Endothelial cell of umbilical vein (primary cell): ENCODE results near the gene THSD7A. TPM values are rescaled to one million over a fixed set of nuclear protein-coding genes. Genes with fewer than 3 reads are reported as not detected.

Experiments
- BruUV-seq: library from RNA; stranded (reverse); fragments of 400-500 nt; replicated peaks from 2 replicates; lab custom pipeline; 2021; lab: Mats Ljungman, UMichigan
- CTCF ChIA-PET: fragments of 300-600, 350-600 bp; sonication (Branson Sonifier 250); formaldehyde crosslinking; loops from one replicate; lab custom pipeline; 2021; ENCODE audit warnings: antibody characterized with exemption, inconsistent platforms; lab: Charles Lee
- POLR2A ChIA-PET: fragments of 300-600, 350-600 bp; sonication (Branson Sonifier 250); formaldehyde crosslinking; loops from one replicate; lab custom pipeline; 2021; ENCODE audit warnings: antibody characterized with exemption, inconsistent platforms; lab: Charles Lee
- DNase-seq: peaks from one replicate; pipeline ENCODE4 v3.0.0-alpha.2; 2011; ENCODE audit warnings: low read depth, low spot score
- FAIRE-seq: peaks from 2 replicates; lab custom pipeline; 2011; peaks lifted over from hg19 to GRCh38; lab: Jason Lieb, UNC
- H2AFZ ChIP-seq: 2 replicates; pipeline ENCODE4 v1.6.0; 2012; ENCODE audit warnings: low read depth, low read length, control low read depth, inconsistent platforms
- H3K27ac ChIP-seq: 2 replicates; pipeline ENCODE4 v1.5.1; 2011; ENCODE audit warnings: low read depth, mild to moderate bottlenecking, control low read depth, low read length, moderate library complexity; ENCODE audit not compliant: insufficient read depth
- H3K27me3 ChIP-seq, 2 experiments: 2 replicates each; pipeline versions ENCODE4 v1.6.0 to v1.6.1; 2011; ENCODE audit warnings: low read length in 2 of 2, mixed read lengths in 1 of 2; ENCODE audit not compliant: control insufficient read depth in 2 of 2, insufficient read depth in 2 of 2
- H3K36me3 ChIP-seq, 2 experiments: 2 replicates in 1 of 2; 3 replicates in 1 of 2; pipeline ENCODE4 v1.5.1; 2011; ENCODE audit warnings: low read length in 2 of 2, mild to moderate bottlenecking in 1 of 2, moderate library complexity in 1 of 2; ENCODE audit not compliant: control insufficient read depth in 2 of 2, insufficient read depth in 2 of 2; ENCODE audit errors: extremely low read depth in 1 of 2
- H3K4me1 ChIP-seq: 3 replicates; pipeline ENCODE4 v1.5.1; 2011; ENCODE audit warnings: mild to moderate bottlenecking, low read length; ENCODE audit not compliant: control insufficient read depth, insufficient read depth; ENCODE audit errors: extremely low read depth
- H3K4me2 ChIP-seq: 2 replicates; pipeline ENCODE4 v1.6.1; 2011; ENCODE audit warnings: low read length, control low read depth, mixed read lengths; ENCODE audit not compliant: insufficient read depth
- H3K4me3 ChIP-seq, 3 experiments: fragments of 200-600 bp in 1 of 3; sonication (generic), shearing (Covaris generic) in 1 of 3; replicated peaks in 1 of 3; 2 replicates each; pipeline ENCODE4 v1.5.1; 2011 to 2016; ENCODE audit warnings: control low read depth in 3 of 3, low read length in 3 of 3, mild to moderate bottlenecking in 2 of 3, inconsistent platforms in 1 of 3, low read depth in 1 of 3, moderate library complexity in 1 of 3; ENCODE audit not compliant: insufficient read depth in 1 of 3
- H3K79me2 ChIP-seq: 2 replicates; pipeline ENCODE4 v1.6.0; 2012; ENCODE audit warnings: low read length, inconsistent platforms; ENCODE audit not compliant: control insufficient read depth, insufficient read depth
- H3K9ac ChIP-seq: replicated peaks from 2 replicates; pipeline ENCODE3; 2011; ENCODE audit warnings: low read length, control low read depth; ENCODE audit not compliant: insufficient read depth; ENCODE audit errors: extremely low read depth
- H3K9me1 ChIP-seq: replicated peaks from 3 replicates; pipeline ENCODE4 v1.6.0; 2011; ENCODE audit warnings: mild to moderate bottlenecking, low read length; ENCODE audit not compliant: control insufficient read depth, insufficient read depth; ENCODE audit errors: extremely low read depth
- H3K9me3 ChIP-seq: replicated peaks from 2 replicates; pipeline ENCODE4 v1.5.1; 2012; ENCODE audit warnings: low read length, inconsistent platforms; ENCODE audit not compliant: control insufficient read depth, insufficient read depth
- H4K20me1 ChIP-seq: replicated peaks from 2 replicates; pipeline ENCODE3; 2011; ENCODE audit warnings: mild to moderate bottlenecking, low read length; ENCODE audit not compliant: control insufficient read depth, insufficient read depth; ENCODE audit errors: extremely low read depth
- CTCF ChIP-seq, 2 donors: IDR thresholded peaks; 1 replicate in 1 of 2; 2 replicates in 1 of 2; pipeline ENCODE4 v1.5.1; 2011; ENCODE audit warnings: low read length in 2 of 2, mild to moderate bottlenecking in 2 of 2, moderate library complexity in 2 of 2, control low read depth in 1 of 2, inconsistent platforms in 1 of 2, low read depth in 1 of 2; ENCODE audit not compliant: insufficient read depth in 1 of 2; ENCODE audit errors: extremely low read depth in 1 of 2
- EZH2 ChIP-seq: IDR thresholded peaks from 2 replicates; pipeline ENCODE4 v1.6.1; 2012; ENCODE audit warnings: borderline replicate concordance, low read depth, mild to moderate bottlenecking, moderate library complexity, low read length, inconsistent platforms; ENCODE audit not compliant: severe bottlenecking
- FOS ChIP-seq: IDR thresholded peaks from 2 replicates; pipeline ENCODE4 v1.6.1; 2011; ENCODE audit warnings: mild to moderate bottlenecking, low read length, moderate library complexity, borderline replicate concordance; ENCODE audit not compliant: insufficient read depth
- GATA2 ChIP-seq: IDR thresholded peaks from 2 replicates; pipeline ENCODE4 v1.7.0; 2011; ENCODE audit warnings: low read depth, mild to moderate bottlenecking, moderate library complexity, mixed read lengths, low read length; ENCODE audit not compliant: insufficient read length, insufficient read depth
- JUN ChIP-seq: IDR thresholded peaks from 2 replicates; pipeline ENCODE4 v1.6.1; 2011; ENCODE audit warnings: borderline replicate concordance, low read depth; ENCODE audit not compliant: insufficient read length, insufficient read depth
- MAX ChIP-seq: IDR thresholded peaks from 2 replicates; pipeline ENCODE4 v1.6.1; 2011; ENCODE audit not compliant: insufficient read depth, insufficient read length
- MYC ChIP-seq: IDR thresholded peaks from one replicate; pipeline ENCODE4 v1.6.1; 2011; ENCODE audit warnings: mild to moderate bottlenecking, low read depth, low read length
- POLR2A ChIP-seq: IDR thresholded peaks from 2 replicates; pipeline ENCODE4 v1.6.1; 2012; ENCODE audit warnings: low read depth, mild to moderate bottlenecking, control low read depth, low read length
- POLR2AphosphoS5 ChIP-seq: IDR thresholded peaks from 2 replicates; pipeline ENCODE4 v1.6.1; 2012; ENCODE audit warnings: low read depth, mild to moderate bottlenecking, control low read depth, low read length, moderate library complexity; ENCODE audit not compliant: insufficient read depth
- dilution Hi-C: fragments of 300-500 bp; cut with MboI; formaldehyde crosslinking; loops from one replicate; pipeline ENCODE4 v1.15.0; 2019; ENCODE audit warnings: low sequenced_read_pairs; ENCODE audit not compliant: extremely low pct_ligation_motif_present
- intact Hi-C: fragments of 100-400 bp; cut with micrococcal nuclease; formaldehyde crosslinking; loops from one replicate; pipeline ENCODE4 v1.10.0; 2022
- polyA plus RNA-seq, 4 experiments: library from polyadenylated mRNA; depleted of rRNA in 3 of 4; stranded (reverse) in 3 of 4; unstranded in 1 of 4; fragments of >200 nt; gene quantifications; 2 replicates each; pipeline versions ENCODE4 v1.2.1 to v1.2.3, GENCODE V29; 2011 to 2012; ENCODE audit warnings: missing spikeins in 1 of 4
- total RNA-seq: library from RNA; stranded (reverse); gene quantifications from 2 replicates; pipeline ENCODE4 v1.2.3, GENCODE V29; 2021

THSD7A gene
- total and polyA plus RNA-seq, 2 donors (not counting 3 experiments of a cell fraction or from before 2014, with no cell fraction given), result 3.3 to 12.7 TPM

GRCh38 chr7:11713352-11713751 lies 118.6 kb downstream of the THSD7A start:
- intact Hi-C loops (no loop called here), dilution Hi-C loops (no loop called here)
- Histone ChIP-seq H3K9me3 (no peaks in the 10 kb centered on the region), H3K4me3 (no peak overlapping the region), H3K27ac (peak overlapping the region; percentile 89), H4K20me1 (no peaks in the 10 kb centered on the region), H3K36me3 (no peaks in the 10 kb centered on the region), H3K79me2 (no peaks in the 10 kb centered on the region), H2AFZ (no peak overlapping the region), H3K4me2 (peak overlapping the region; percentile 39), H3K4me1 (peaks cover 42% of the 10 kb centered on the region), H3K27me3 (no peaks in the 10 kb centered on the region), H3K9ac (no peak overlapping the region), H3K9me1 (no peaks in the 10 kb centered on the region)
- TF ChIP-seq CTCF (IDR thresholded peaks at IDR 0.05; ENCODE audit: extremely low read depth in 1 of 2, insufficient read depth in 1 of 2, low read depth in 1 of 2, low read length in 2 of 2), result no peak
- no peak for TF ChIP-seq POLR2AphosphoS5
- TF ChIP-seq MYC, result no peak
- no peak for TF ChIP-seq JUN
- TF ChIP-seq EZH2, result no peak
- TF ChIP-seq MAX, result no peak
- no peak for TF ChIP-seq GATA2
- no peak for TF ChIP-seq FOS
- no peak for TF ChIP-seq POLR2A
- FAIRE-seq, result no peak
- ChIA-PET POLR2A (no interaction called here), CTCF (no interaction called here)
- peak; percentile 41 for DNase-seq
- BruUV-seq, result no TSS peak
